ENCODE results near the gene CLDN19.
"Not testable (repeated sequence)": the region's sequence is repeated elsewhere in the genome, so short reads cannot be mapped to it uniquely, and the experiment has no call there.

Gene CLDN19

GRCh38 chr1:42752284-42752683 lies 12.2 kb upstream of the CLDN19 start:
- H3K4me1 ChIP-seq (ENCODE audit: control insufficient read depth, low read length), result no peaks in the 10 kb centered on the region
- no peaks in the 10 kb centered on the region for H3K27me3 ChIP-seq (ENCODE audit: control insufficient read depth, low read length)
- H3F3A ChIP-seq (ENCODE audit: control insufficient read depth, insufficient read depth), result no peaks in the 10 kb centered on the region
- no peaks in the 10 kb centered on the region for H3K79me2 ChIP-seq (ENCODE audit: control insufficient read depth, low read length)
- no peak overlapping the region for H3K4me3 ChIP-seq (ENCODE audit: low read length)
- no peak for TF ChIP-seq CTCF (IDR thresholded peaks at IDR 0.05; ENCODE audit: low read depth, low read length, poor library complexity, severe bottlenecking)
- no peak for TF ChIP-seq EZH2phosphoT487 (IDR thresholded peaks at IDR 0.05; ENCODE audit: borderline replicate concordance, low read length)
- no peaks in the 10 kb centered on the region for H3K9me2 ChIP-seq (replicated peaks; ENCODE audit: control insufficient read depth, low read length)
- no peaks in the 10 kb centered on the region for H4K20me1 ChIP-seq (ENCODE audit: control insufficient read depth, insufficient read depth, low read depth, low read length)
- H3K4me2 ChIP-seq (ENCODE audit: low read length), result no peak overlapping the region
- H3K9me3 ChIP-seq (ENCODE audit: control insufficient read depth, insufficient read depth, low read length), result no peaks in the 10 kb centered on the region
- peaks cover 64% of the 10 kb centered on the region for H3K36me3 ChIP-seq (ENCODE audit: control insufficient read depth, low read length)
- no peak overlapping the region for H3K27ac ChIP-seq (ENCODE audit: low read depth, low read length)

GRCh38 chr1:42751511-42752070 lies 11.6 kb upstream of the CLDN19 start:
- not testable (repeated sequence) for H3K27ac ChIP-seq (ENCODE audit: low read depth, low read length); H3K4me3 ChIP-seq (ENCODE audit: low read length); H3K9me3 ChIP-seq (ENCODE audit: control insufficient read depth, insufficient read depth, low read length); H3K79me2 ChIP-seq (ENCODE audit: control insufficient read depth, low read length); H3K9me2 ChIP-seq (replicated peaks; ENCODE audit: control insufficient read depth, low read length); H4K20me1 ChIP-seq (ENCODE audit: control insufficient read depth, insufficient read depth, low read depth, low read length); H3K4me1 ChIP-seq (ENCODE audit: control insufficient read depth, low read length); H3K4me2 ChIP-seq (ENCODE audit: low read length); H3K27me3 ChIP-seq (ENCODE audit: control insufficient read depth, low read length); H3F3A ChIP-seq (ENCODE audit: control insufficient read depth, insufficient read depth)
- H3K36me3 ChIP-seq (ENCODE audit: control insufficient read depth, low read length), result peaks cover 64% of the 10 kb centered on the region

GRCh38 chr1:42750041-42750440 lies 10.0 kb upstream of the CLDN19 start:
- H4K20me1 ChIP-seq (ENCODE audit: control insufficient read depth, insufficient read depth, low read depth, low read length), result 0 out of 2 replicates have a peak, but pooled peaks cover 3% of the 10 kb centered on the region
- no peak overlapping the region for H3K4me2 ChIP-seq (ENCODE audit: low read length)
- no peaks in the 10 kb centered on the region for H3K79me2 ChIP-seq (ENCODE audit: control insufficient read depth, low read length)
- no peaks in the 10 kb centered on the region for H3K27me3 ChIP-seq (ENCODE audit: control insufficient read depth, low read length)
- peaks cover 59% of the 10 kb centered on the region for H3K36me3 ChIP-seq (ENCODE audit: control insufficient read depth, low read length)
- no peaks in the 10 kb centered on the region for H3K9me3 ChIP-seq (ENCODE audit: control insufficient read depth, insufficient read depth, low read length)
- H3K9me2 ChIP-seq (replicated peaks; ENCODE audit: control insufficient read depth, low read length), result no peaks in the 10 kb centered on the region
- TF ChIP-seq EZH2phosphoT487 (IDR thresholded peaks at IDR 0.05; ENCODE audit: borderline replicate concordance, low read length) (no peak), CTCF (IDR thresholded peaks at IDR 0.05; ENCODE audit: low read depth, low read length, poor library complexity, severe bottlenecking) (no peak)
- H3F3A ChIP-seq (ENCODE audit: control insufficient read depth, insufficient read depth), result no peaks in the 10 kb centered on the region
- H3K27ac ChIP-seq (ENCODE audit: low read depth, low read length), result no peak overlapping the region
- no peak overlapping the region for H3K4me3 ChIP-seq (ENCODE audit: low read length)
- no peaks in the 10 kb centered on the region for H3K4me1 ChIP-seq (ENCODE audit: control insufficient read depth, low read length)

GRCh38 chr1:42748461-42749410 lies 8.7 kb upstream of the CLDN19 start:
- TF ChIP-seq EZH2phosphoT487 (IDR thresholded peaks at IDR 0.05; ENCODE audit: borderline replicate concordance, low read length) (no peak), CTCF (IDR thresholded peaks at IDR 0.05; ENCODE audit: low read depth, low read length, poor library complexity, severe bottlenecking) (no peak)
- Histone ChIP-seq H3K9me3 (ENCODE audit: control insufficient read depth, insufficient read depth, low read length) (no peaks in the 10 kb centered on the region), H3K36me3 (ENCODE audit: control insufficient read depth, low read length) (peaks cover 50% of the 10 kb centered on the region), H3K79me2 (ENCODE audit: control insufficient read depth, low read length) (no peaks in the 10 kb centered on the region), H3K9me2 (replicated peaks; ENCODE audit: control insufficient read depth, low read length) (no peaks in the 10 kb centered on the region), H3K4me2 (ENCODE audit: low read length) (no peak overlapping the region), H3K27me3 (ENCODE audit: control insufficient read depth, low read length) (no peaks in the 10 kb centered on the region), H3K27ac (ENCODE audit: low read depth, low read length) (no peak overlapping the region), H3K4me3 (ENCODE audit: low read length) (no peak overlapping the region), H4K20me1 (ENCODE audit: control insufficient read depth, insufficient read depth, low read depth, low read length) (0 out of 2 replicates have a peak, but pooled peaks cover 5% of the 10 kb centered on the region), H3K4me1 (ENCODE audit: control insufficient read depth, low read length) (no peaks in the 10 kb centered on the region), H3F3A (ENCODE audit: control insufficient read depth, insufficient read depth) (no peaks in the 10 kb centered on the region)

Measured in DOHH2 (cell line).